Esophagus muscularis mucosa (tissue), 3 donors: ENCODE data around the gene KRTAP10-4.

Experiments
- POLR2A ChIP-seq: fragments of 450-650 bp; IDR thresholded peaks from one replicate; pipeline ENCODE4 v1.6.1; 2017; ENCODE audit warnings: antibody characterized with exemption, moderate library complexity, mild to moderate bottlenecking, low read depth
- TF ChIP-seq, protein P1 (sequence below), 3 experiments: fragments of 200-600 bp in 2 of 3; fragments of 450-650 bp in 1 of 3; sonication (generic) in 2 of 3; IDR thresholded peaks; one replicate each; pipeline ENCODE4 v1.5.1; 2017 to 2019; ENCODE audit warnings: antibody characterized with exemption in 3 of 3, mild to moderate bottlenecking in 2 of 3, moderate library complexity in 1 of 3

DNA sequence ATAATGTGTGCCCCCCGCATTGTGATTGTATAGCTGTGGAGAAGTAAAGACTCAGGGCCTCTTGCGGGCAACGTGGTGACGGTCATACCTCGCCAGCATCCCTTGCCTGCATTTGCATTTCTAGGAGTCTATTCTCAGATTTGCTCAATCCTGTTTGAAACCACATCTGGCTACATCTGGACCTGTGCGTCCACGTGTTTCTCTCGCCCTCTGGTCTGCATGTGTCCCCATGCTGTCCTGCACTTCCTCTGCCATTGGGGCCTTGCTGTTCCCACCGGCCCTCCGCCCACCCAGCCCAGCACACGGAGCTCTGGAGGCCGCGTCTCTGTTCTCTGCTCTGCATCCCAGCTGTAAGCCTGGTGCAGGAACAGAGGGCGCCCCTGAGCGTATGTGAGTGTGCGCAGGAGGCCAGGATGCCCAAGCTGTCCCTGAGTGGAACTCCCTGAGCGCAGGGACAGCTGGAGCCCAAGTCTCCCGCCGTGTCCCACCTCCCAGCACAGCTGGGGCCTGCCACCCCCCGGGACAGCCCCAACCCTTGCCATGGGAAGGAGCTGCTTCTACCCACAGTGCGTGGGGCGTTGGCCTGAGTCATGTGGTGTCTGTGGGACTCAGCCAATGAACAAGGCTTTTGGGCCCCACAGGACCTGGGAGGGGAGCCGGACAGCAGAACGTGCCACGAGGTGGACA lies 23.9 kb upstream of the KRTAP10-4 start:
- no peak for TF ChIP-seq POLR2A
- TF ChIP-seq, protein P1, sequence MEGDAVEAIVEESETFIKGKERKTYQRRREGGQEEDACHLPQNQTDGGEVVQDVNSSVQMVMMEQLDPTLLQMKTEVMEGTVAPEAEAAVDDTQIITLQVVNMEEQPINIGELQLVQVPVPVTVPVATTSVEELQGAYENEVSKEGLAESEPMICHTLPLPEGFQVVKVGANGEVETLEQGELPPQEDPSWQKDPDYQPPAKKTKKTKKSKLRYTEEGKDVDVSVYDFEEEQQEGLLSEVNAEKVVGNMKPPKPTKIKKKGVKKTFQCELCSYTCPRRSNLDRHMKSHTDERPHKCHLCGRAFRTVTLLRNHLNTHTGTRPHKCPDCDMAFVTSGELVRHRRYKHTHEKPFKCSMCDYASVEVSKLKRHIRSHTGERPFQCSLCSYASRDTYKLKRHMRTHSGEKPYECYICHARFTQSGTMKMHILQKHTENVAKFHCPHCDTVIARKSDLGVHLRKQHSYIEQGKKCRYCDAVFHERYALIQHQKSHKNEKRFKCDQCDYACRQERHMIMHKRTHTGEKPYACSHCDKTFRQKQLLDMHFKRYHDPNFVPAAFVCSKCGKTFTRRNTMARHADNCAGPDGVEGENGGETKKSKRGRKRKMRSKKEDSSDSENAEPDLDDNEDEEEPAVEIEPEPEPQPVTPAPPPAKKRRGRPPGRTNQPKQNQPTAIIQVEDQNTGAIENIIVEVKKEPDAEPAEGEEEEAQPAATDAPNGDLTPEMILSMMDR (IDR thresholded peaks at IDR 0.05): no peak
